GDM1 (cell line): Measurements from ENCODE around the gene RND1.
A peak's percentile ranks its signal among the peaks of the same experiment; 100 is the strongest.
"Not testable (repeated sequence)": the region's sequence is repeated elsewhere in the genome, so short reads cannot be mapped to it uniquely, and the experiment has no call there.

Experiments used
- DNase-seq: peaks from one replicate; lab custom pipeline; 2025; lab: John Stamatoyannopoulos, UW

The RND1 gene

GRCh38 chr12:48865281-48866051 lies at the start of gene RND1:
TSS of gene RND1 (minus strand) at chr12:48865870. CDS start at chr12:48865767, 103 bp downstream.
- DNase-seq: peak; percentile 73

DNA sequence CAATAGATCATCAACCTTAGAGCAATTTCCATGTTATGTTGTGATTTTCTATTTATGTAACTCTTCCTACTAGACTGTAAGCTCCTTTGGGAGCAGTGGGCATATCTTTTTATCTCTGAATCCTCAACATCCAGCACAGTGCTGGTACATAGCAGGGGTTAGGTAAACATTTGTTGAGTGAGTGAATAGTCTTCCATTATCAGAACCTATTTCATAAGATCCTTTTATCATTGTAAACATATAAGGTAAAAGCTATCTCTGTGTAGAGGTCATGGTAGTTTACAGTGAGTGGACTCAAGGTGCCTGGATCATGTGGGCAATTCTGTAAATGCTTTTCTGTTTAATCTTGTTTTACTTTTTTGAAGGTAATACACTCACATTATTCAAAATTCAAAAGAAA lies 44.5 kb upstream of the RND1 start:
- DNase-seq: no peak

- not testable (repeated sequence) for DNase-seq
Observed at GRCh38 chr12:48909698-48910097, 44.0 kb upstream of the RND1 start.

DNA sequence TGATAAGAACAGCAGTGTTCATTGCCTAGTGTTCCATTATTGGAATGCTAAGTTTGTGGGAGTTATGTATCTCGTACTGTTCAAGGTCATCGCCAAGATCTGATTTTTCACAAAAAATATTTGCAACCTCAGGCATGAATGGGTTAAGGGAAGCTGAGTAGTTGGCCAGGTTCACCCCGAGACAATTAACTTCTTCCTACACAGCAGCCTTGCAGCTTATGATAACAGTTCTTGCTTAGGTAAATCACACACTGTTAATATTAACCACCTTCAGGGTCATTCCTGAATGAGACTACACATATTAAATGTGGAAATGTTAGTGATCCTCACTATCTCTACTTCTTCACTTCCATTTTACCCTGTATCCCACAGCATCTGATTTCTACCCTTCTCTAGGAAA lies 41.6 kb upstream of the RND1 start:
- no peak for DNase-seq

DNA sequence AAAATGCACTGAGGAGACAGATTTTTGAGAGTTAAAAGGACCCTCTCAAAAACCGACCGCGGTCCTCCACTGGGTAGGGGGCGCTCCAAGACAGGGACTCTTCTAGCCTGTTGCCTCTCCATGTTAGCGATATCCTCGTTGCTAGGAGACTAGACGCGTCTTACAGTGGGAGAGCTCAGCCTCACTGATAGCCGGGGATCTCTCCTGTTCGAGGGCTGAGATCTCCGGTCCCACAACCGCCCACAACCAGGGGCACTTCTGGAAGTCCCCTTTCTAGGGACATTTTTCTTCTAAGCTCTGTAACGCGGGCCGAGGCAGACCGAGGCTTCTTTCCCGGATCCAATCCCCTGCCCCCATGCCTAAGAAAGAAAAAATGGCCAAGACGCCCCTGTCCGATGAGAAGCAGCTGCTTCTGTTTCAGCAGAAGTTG lies 38.3 kb upstream of the RND1 start:
- DNase-seq: peak; percentile 64

DNA sequence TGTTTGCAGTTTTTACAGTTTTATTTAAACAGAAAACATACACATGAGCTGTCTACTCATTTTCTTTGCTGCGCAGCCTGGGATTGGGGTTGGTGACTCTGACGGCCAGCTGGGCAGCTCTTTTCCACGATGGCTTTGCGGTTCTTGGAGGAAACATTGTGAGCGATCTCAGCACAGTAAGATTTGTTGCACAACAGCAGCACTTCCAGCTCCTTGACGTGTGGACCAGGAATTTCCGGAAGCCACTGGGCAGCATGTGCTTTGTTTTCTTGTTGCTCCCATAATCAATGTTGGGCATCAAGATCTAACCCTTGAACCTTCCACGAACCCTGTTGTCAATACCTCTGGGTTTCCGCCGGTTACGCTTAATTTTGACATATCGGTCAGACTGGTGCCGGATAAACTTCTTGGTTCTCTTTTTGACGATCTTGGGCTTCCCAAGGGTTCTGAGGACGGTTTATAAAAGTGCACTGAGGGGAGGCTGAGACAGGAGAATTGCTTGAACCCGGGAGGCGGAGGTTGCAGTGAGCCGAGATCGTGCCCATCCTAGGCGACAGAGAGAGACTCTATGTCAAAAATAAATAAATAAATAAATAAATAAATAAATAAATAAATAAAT lies 37.8 kb upstream of the RND1 start:
- DNase-seq: no peak

- DNase-seq: no peak
Observed at GRCh38 chr12:48901278-48901677, 35.6 kb upstream of the RND1 start.

GRCh38 chr12:48899651-48900050 lies 34.0 kb upstream of the RND1 start:
- no peak for DNase-seq

GRCh38 chr12:48894271-48894670 lies 28.6 kb upstream of the RND1 start:
- DNase-seq: no peak

- peak; percentile 54 for DNase-seq
Observed at GRCh38 chr12:48890657-48891418, 25.2 kb upstream of the RND1 start.

- DNase-seq: no peak
Observed at GRCh38 chr12:48889679-48890078, 24.0 kb upstream of the RND1 start.

DNA sequence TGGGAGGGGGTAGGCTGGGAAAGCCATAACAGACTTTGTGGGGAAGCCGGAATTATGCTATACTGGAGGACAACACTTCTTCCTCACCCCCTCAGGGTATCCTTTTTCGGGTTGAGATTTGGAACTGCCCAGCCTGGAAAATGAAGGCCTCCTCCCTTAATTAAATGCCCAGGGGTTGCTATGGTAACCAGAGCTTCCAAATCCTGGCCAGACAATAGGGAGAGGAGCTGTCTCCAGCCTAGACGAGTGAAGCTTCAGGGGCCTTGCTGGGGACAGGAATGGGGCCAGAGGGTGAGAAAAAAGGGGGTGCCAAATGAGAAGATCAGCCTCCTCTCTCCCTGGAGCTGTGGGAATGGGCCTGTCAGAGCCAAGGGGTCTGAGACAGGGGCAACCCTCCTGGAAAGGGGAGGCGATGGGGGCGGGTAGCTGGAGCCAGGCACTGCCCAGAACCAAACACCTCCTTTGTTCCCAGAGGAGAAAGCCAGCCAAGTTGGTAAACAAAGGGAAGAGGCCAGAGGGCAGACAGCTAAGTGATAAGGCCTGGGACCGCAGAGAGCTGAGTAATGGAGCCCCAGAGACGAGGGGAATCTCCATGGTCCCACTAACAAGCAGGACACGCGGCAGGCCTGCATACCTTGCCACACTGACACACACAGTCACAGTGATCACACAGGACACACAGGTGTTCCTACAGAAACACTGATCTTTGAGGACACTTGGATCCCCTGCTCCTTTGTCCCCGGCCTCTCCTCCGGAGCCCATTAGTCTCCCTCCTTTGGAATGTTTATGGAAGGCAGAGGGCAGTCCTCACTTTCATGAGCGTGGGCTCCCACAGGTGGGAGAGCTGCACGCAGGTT lies 17.9 kb upstream of the RND1 start:
- DNase-seq: no peak

DNA sequence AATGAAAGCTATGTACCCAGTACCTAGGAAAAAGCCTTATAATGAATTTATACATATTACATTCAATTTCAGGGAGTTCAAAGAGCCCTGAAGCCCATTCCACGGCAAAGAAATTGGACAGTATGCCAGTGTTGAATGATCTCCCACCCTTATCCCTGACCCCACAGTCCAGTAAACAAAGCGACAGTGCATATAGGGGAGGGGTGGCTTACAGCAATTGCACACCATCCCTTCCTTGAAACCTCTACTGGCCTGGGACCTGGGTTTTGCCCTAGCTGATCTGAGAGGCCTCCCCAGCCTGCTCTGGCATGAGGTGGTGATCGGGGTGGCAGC lies 17.3 kb upstream of the RND1 start:
- no peak for DNase-seq

DNA sequence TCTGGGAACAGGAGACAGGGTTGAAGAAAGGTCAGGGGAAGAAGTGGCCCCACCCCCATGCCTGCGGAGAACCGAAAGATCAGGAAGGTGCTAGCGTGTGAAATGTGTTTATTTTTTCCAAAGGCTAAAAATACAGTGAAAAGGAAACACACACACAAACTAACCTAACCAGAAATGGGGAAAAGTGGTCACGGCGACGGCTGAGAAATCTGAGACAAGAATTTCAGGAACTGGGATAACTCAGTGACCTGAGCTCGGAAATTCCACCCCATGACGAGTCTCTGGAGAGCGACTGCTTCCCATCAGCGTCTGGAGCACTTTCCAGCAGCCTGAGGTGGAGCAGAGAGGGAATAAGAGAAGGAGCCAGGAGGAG lies 16.6 kb upstream of the RND1 start:
- DNase-seq: no peak

- no peak for DNase-seq
Observed at GRCh38 chr12:48881686-48882314, 16.1 kb upstream of the RND1 start.

DNA sequence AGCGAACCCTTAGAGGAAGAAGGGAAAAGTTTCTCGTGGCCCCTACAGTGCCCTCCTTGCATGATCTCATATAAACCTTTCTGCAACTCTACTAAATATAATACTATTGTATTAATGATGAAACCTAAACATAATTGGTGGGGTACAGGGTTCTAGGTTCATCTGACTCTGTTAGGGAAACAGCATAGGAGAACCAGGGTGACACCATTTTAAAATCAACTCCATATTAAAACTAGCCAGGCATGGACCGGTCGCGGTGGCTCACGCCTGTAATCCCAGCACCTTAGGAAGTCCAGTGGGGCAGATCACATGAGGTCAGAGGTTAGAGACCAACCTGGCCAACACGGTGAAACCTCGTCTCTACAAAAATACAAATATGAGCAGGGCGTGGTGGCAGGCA lies 15.0 kb upstream of the RND1 start:
- no peak for DNase-seq

DNA sequence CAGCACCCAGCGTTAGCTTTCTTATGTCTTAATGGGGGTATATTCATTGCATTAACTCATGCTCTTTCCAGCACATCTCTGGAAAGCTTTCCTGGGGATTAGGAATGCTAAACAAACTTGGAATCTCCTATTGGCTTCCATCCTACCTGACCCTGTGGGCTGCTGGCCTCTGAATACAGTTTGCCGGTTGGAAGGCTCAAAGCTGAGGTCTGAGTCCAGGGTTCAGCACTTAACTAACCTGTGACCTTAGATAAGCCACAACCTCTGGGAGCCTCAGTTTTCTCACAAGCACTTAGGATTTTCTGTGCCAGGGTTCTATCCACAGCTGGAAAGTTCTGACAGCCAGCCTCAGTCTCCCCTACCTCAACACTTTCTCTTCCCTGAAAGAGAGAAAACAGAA lies 12.9 kb upstream of the RND1 start:
- no peak for DNase-seq

DNA sequence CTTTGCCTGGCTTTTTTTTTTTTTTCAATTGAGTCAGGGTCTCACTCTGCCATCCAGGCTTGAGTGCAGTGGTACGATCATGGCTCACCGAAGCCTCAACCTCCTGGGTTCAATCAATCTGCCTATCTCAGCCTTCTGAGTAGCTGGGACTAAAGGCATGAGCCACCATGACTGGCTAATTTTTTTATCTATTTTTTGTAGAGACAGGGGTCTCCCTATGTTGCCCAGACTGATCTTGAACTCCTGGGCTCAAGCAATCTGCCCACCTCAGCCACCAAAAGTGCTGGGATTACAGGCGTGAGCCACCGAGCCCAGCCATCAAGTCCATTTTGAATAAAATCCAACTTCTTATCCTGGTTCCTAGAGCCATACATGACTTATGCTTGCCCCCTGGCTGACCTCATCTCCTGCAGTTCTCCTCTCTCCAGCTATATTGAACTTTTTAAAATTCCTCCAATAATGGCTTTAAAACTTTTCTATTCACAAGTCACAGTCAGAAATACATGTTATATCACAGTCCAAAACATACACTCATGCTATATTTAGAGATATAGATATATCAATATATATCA lies 10.4 kb upstream of the RND1 start:
- no peak for DNase-seq

DNA sequence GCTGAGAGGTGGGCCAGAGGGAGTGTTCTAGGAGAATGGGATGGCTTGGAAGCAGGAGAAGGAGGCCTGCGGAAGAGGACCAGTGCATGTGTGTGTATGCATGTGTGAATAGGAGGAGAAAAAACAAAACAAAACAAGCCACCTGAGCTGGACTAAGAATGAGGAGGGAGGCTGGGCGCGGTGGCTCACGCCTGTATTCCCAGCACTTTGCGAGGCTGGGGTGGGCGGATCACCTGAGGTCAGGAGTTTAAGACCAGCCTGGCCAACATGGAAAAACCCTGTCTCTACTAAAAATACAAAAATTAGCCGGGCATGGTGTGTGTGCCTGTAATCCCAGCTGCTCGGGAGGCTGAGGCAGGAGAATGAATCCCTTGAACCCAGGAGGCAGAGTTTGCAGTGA lies 7.9 kb upstream of the RND1 start:
- not testable (repeated sequence) for DNase-seq

DNA sequence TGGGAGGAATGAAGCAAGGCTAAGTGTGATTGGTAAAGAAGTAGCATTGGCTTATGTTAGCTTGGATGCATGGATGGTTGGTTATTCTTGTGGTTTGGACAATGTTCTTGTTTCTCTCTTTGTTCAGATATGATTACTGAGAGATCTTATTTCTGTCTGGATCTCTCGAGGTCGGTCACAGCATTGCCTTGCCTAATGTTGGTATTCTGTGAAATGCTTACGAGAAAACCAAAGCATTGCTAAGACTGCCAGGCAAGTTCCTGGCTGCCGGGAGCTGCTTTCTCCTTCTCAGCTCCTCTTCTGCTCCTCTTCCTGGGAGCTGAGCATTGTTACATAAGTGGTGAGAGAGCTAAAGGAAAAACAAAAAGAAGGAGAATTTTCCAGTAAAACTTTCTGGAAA lies 7.4 kb upstream of the RND1 start:
- no peak for DNase-seq

- DNase-seq: no peak
Observed at GRCh38 chr12:48869191-48869590, 3.5 kb upstream of the RND1 start.
